Activated CD8-positive, alpha-beta memory T cell treated with anti-CD3 and anti-CD28 coated beads for 36 hours (primary cell): Measurements from ENCODE around the gene MEF2A. TPM values are rescaled to one million over a fixed set of nuclear protein-coding genes. Genes with fewer than 3 reads are reported as not detected.

Experiments used
- CTCF ChIA-PET: fragments of 350-600 bp; sonication (Branson Sonifier 250); formaldehyde crosslinking; loops from one replicate; lab custom pipeline; 2021; ENCODE audit warnings: antibody characterized with exemption; lab: Charles Lee
- POLR2A ChIA-PET: fragments of 350-600 bp; sonication (Branson Sonifier 250); formaldehyde crosslinking; loops from one replicate; lab custom pipeline; 2021; ENCODE audit warnings: antibody characterized with exemption; lab: Charles Lee
- total RNA-seq, 2 experiments: library from RNA; stranded (reverse); gene quantifications; one replicate each; pipeline ENCODE4 v1.2.3, GENCODE V29; 2021

Gene MEF2A
- total RNA-seq, 2 experiments from 2014 or later = 21.9 to 23.4 TPM

GRCh38 chr15:99594916-99595315 is 29.1 kb downstream of the MEF2A start:
- POLR2A ChIA-PET = no interaction called here
- CTCF ChIA-PET = no interaction called here

- CTCF ChIA-PET = no interaction called here
Observed at GRCh38 chr15:99598296-99598695, 32.5 kb downstream of the MEF2A start.

GRCh38 chr15:99603828-99604227 is 38.0 kb downstream of the MEF2A start:
- CTCF ChIA-PET = no interaction called here
- POLR2A ChIA-PET = no interaction called here

More at GRCh38 chr15:99598296-99598695, 32.5 kb downstream of the MEF2A start:
- POLR2A ChIA-PET = no interaction called here

DNA sequence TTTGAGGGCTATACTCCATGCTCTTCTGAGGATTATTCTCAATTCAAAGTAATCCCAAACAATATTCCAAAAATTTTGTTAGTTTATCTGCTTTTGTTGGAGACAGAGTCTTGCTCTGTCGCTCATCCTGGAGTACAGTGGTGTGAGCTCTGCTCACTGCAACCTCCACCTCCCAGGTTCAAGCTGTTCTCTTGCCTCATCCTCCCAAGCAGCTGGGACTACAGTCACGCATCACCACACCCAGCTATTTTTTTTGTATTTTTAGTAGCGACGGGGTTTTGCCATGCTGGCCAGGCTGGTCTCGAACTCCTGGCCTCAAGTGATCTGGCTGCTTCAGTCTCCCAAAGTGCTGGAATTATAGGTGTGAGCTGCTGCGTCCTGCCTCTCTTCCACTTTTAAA is 39.1 kb downstream of the MEF2A start:
- POLR2A ChIA-PET = interaction anchor here (0.6 kb wide), 1 partner anchor 12 kb away, joined by 3 read pairs; no protein-coding TSS in a partner anchor
- CTCF ChIA-PET = no interaction called here

DNA sequence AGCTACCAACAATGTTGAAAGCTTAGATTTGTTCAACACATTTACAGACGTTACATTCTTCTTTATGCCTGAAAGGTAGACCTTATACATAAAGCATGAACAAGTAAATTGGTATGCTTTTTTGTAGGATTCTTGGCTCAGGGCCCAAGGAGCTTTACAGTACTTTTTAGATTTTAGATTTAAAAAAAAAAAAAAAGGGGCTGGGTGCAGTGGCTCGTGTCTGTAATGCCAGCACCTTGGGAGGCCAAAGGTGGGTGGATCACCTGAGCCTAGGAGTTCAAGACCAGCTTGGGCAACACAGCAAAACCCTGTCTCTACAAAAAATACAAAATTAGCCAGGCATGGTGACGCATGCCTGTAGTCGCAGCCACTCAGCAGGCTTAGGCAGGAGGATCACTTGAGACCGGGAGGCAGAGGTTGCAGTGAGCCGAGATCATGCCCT is 39.7 kb downstream of the MEF2A start:
- POLR2A ChIA-PET = interaction anchor here (0.6 kb wide), 1 partner anchor 12 kb away, joined by 3 read pairs; no protein-coding TSS in a partner anchor
- CTCF ChIA-PET = no interaction called here

DNA sequence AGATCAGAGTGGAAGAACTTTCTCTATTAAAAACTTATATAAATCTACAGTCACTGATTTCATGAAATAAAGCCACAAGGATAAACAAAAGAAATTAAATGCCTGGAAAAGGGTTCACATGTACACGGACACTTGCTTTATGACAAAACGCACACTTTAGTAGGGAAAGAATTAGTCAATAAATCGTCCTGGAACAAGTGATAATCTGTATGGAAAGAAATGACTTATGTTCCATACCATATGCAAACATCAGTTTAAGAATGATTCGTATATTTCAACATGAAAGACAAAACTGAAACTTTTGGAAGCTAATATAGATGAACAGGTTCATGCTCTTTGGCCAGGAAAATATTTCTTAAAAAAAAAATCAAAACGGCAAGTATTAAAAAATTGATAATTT is 40.2 kb downstream of the MEF2A start:
- POLR2A ChIA-PET = no interaction called here
- CTCF ChIA-PET = no interaction called here

DNA sequence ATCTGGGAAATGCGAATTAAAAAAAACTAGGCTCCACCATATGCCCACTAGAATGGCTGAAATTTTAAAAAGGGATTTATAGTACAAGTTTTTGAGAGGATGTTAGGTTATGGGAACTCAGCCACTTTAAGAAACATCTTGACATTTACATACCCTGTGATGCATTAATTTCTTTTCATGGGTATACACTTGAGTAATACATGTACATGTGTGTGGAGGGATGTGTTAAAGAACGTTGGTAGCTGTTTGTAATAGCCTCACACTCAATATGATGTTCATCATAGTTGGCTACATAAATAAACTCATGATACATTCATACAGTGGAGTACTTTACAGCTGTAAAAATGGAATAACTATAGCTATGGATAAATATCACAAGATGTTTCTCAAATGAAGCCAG is 40.9 kb downstream of the MEF2A start:
- POLR2A ChIA-PET = no interaction called here
- CTCF ChIA-PET = no interaction called here

GRCh38 chr15:99613481-99613880 is 47.7 kb downstream of the MEF2A start:
- POLR2A ChIA-PET = no interaction called here

GRCh38 chr15:99613887-99614647 is 48.3 kb downstream of the MEF2A start:
- ChIA-PET CTCF (no interaction called here), POLR2A (no interaction called here)

More at GRCh38 chr15:99613481-99613880, 47.7 kb downstream of the MEF2A start:
- CTCF ChIA-PET = no interaction called here

GRCh38 chr15:99614749-99615288 is 49.0 kb downstream of the MEF2A start:
- ChIA-PET POLR2A (no interaction called here), CTCF (no interaction called here)

- CTCF ChIA-PET = no interaction called here
Observed at GRCh38 chr15:99615460-99615859, 49.7 kb downstream of the MEF2A start.

DNA sequence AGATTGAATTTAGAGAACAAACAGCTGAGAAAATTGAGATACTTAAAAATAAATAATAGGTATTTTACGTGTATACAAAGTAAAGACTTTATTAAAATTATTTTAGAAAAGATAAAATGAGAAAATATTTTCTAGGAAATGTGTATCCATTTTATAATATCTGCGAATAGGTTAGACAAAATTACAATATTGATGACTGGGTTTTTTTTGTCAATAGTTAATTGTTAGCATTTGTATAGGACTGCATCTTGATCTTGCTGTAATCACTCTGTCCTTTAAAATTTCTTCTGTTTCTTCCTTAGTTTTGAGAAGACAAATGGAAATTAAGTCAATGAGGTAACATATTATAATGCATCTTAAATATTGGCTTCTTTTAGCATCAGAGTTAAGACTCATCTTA is 50.3 kb downstream of the MEF2A start:
- ChIA-PET POLR2A (no interaction called here), CTCF (no interaction called here)

More at GRCh38 chr15:99615460-99615859, 49.7 kb downstream of the MEF2A start:
- POLR2A ChIA-PET = no interaction called here

- ChIA-PET CTCF (no interaction called here), POLR2A (interaction anchor here (0.6 kb wide), 2 partner anchors 12 to 13 kb away, joined by 3 to 4 read pairs; no protein-coding TSS in a partner anchor)
Observed at GRCh38 chr15:99616773-99617342, 51.1 kb downstream of the MEF2A start.

DNA sequence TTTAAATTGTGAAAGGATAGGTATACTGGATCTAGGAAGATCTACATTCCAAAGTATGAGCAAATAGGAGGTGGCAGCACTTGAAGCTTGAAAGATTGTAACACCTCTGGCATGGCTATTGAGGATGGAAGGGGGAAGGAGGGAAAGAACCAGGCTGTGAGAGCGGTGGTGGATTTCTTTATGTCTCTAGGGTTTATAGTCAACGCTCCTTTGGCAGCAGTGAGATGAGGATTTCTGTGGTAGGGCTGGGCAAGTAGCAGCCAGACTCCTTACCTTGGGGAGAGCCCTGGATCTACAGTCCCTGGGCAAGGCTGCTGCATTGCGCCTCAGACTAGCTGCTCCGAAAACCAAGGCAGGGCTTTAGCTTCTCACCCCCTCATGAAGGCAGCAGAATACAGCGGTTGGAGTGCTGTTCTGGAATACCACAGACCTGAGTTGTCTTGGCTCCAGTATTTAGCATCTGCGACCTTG is 53.2 kb downstream of the MEF2A start:
- CTCF ChIA-PET = no interaction called here
- POLR2A ChIA-PET = no interaction called here

GRCh38 chr15:99619712-99620111 is 53.9 kb downstream of the MEF2A start:
- CTCF ChIA-PET = no interaction called here
- POLR2A ChIA-PET = no interaction called here

DNA sequence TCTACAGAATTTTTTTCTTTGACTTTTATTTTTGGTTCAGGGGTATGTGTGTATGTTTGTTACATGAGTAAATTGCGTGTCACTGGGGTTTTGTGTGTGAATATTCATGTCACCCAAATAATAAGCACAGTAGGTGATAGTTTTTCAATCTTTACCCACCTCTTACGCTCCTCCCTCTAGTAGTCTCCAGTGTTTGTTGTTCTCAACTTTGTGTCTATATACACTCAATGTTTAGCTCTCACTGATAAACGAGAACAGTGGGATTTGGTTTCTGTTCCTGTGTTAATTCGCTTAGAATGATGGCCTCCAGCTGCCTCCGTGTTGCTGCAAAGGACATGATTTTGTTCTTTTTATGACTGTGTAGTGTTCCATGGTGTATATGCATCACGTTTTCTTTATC is 54.4 kb downstream of the MEF2A start:
- POLR2A ChIA-PET = no interaction called here
- CTCF ChIA-PET = no interaction called here

DNA sequence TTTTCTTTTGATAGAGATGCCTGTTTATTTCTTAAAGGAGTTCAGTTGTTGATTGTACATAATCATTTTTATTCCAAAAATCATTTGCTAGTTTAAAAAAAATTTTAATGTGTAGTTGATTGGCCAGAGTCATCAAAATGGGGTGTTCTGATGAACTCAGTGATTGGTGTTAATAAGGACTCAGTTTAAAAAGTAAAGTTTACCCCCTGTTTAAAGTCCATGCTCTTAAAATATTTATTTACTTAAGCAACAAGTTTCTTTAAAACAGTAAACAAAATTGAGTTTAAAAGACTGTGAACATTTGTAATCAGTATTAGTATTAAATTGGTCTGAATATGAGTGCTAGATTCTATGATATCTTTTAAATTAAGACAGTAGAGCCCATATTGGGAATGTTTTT is 56.0 kb downstream of the MEF2A start:
- POLR2A ChIA-PET = no interaction called here
- CTCF ChIA-PET = no interaction called here

- ChIA-PET CTCF (interaction anchor here (0.7 kb wide), 3 partner anchors 76 to 244 kb away, joined by 4 to 5 read pairs (median 5); no protein-coding TSS in a partner anchor), POLR2A (no interaction called here)
Observed at GRCh38 chr15:99628374-99629001, 62.7 kb downstream of the MEF2A start.

GRCh38 chr15:99630607-99631131 is 64.9 kb downstream of the MEF2A start:
- ChIA-PET CTCF (no interaction called here), POLR2A (interaction anchor here (0.6 kb wide), 1 partner anchor 13 kb away, joined by 4 read pairs; no protein-coding TSS in a partner anchor)

DNA sequence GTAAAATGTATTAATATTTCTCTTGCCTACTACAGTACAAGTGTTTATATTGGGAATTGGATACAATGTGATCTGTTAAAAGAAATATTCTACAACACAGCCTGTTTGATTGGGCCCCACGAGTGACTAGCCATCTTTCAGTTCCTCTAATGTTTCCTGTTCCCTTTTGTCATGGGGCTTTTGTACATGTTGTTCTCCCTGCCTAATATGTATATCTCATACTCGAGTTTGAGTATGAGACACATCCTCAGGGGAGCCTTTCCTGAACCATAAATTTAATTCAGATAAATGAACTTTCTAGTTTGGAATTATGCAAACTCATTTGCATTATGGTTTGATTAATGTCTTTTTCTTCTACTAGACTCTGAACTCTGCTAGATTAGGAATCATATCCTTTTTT is 65.5 kb downstream of the MEF2A start:
- ChIA-PET POLR2A (no interaction called here), CTCF (no interaction called here)
